Kidney capillary endothelial cell (primary cell): ENCODE measurements around the gene VPS4A.
A peak's percentile ranks its signal among the peaks of the same experiment; 100 is the strongest.
"Not testable (repeated sequence)": the region's sequence is repeated elsewhere in the genome, so short reads cannot be mapped to it uniquely, and the experiment has no call there.

Experiments used
- DNase-seq: peaks from one replicate; pipeline ENCODE4 v3.0.0-alpha.2; 2018; ENCODE audit warnings: low spot score

VPS4A gene

DNA sequence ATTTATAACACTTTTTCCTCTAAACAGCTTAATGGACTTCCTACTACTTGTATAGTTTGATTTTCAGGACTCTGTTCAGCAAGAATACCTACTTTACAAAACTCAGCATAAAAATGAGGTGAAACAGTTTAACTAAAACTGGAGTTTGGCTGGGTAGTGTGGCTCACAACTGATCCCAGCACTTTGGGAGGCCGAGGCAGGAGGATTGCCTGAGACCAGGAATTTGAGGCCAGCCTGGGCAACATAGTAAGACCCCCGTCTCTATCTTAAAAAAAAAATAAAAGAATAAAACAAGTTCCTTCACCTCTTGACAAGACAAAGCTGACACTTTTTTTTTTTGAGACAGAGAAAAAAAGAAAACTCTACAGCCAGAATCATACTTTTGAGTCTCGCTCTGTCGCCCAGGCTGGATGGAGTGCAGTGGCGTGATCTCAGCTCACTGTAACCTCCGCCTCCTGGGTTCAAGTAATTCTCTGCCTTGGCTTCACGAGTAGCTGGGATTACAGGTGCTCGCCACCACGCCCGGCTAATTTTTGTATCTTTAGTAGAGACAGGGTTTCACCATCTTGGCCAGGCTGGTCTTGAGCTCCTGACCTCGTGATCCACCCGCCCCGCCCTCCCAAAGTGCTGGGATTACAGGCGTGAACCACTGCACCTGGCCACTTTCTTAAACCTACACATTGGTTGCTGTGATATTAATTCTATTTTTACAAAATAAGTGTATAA lies 16.6 kb downstream of the VPS4A start:
- DNase-seq = no peak

DNA sequence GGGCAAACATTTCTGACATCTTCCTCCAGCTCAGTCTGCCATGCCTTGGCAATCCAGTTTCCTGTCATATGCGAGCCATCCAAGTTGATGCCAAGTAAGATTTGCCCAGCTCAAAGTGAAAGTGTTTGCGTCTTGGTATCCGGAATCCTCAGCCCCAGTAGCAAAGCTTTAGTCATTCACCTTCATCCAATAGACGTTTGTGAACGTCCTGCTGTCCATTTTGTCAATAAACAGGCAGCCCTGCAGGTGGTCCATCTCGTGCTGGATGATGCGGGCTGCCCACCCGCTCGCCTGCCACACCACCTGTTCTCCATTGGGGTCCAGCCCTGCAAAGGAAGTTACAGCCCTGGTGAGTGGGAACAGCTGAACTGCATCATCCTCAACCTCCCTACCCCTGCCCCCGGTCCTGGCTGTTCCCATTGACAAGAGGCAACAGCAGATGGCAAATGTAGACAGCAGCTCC lies 17.7 kb downstream of the VPS4A start:
- DNase-seq = no peak

- no peak for DNase-seq
These were observed 18.5 kb downstream of the VPS4A start for GRCh38 chr16:69329369-69330285.

DNA sequence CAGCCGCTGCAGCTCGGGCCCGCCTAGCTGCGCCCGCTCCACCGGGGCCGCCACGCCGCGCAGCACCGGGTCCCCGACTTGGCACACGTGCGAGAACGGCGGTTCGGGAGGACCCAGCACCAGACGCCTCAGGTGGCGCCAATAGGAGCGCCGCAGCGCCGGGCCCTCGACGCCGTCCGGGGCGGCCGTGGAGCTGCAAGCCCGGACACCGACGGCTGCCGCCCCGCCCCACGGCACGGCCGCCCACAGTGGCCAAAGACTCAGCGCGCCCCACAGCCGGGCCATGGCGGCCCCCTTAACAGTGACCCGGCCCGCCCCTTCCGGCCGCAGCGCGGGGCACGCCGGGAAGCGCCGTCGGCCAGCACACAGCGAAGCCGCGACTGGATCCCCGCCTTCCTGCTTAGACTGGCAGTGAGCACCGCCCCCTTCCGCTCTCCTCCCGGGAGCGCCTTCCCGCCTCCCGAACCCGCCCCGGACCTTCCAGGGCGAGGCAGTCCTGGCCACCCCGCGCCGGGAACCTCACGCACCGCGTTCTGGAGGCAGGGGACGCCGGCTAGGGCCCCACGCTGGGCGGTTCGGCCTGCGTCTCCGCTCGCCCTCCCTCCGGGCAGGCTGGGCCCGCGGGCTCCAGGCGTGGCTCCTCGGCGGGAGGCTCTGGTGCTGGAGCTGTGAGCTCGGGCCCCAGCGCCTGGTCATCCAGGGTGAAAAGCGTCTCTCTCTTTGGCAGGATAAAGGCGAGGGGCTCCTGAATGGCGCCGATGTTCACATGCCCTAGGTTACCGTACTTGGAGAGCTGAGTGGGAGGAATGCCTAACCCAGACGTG lies 19.3 kb downstream of the VPS4A start, which contains the start of gene PDF:
Gene PDF, minus strand, starts transcription at position 303 of the 824 bp plus-strand sequence. Its CDS starts 18 bp downstream, at position 285.
- DNase-seq = peak; percentile 90

GRCh38 chr16:69334696-69335095 lies 23.5 kb downstream of the VPS4A start:
- DNase-seq = no peak

- DNase-seq = no peak
These were observed 27.6 kb downstream of the VPS4A start for GRCh38 chr16:69338557-69339288.

DNA sequence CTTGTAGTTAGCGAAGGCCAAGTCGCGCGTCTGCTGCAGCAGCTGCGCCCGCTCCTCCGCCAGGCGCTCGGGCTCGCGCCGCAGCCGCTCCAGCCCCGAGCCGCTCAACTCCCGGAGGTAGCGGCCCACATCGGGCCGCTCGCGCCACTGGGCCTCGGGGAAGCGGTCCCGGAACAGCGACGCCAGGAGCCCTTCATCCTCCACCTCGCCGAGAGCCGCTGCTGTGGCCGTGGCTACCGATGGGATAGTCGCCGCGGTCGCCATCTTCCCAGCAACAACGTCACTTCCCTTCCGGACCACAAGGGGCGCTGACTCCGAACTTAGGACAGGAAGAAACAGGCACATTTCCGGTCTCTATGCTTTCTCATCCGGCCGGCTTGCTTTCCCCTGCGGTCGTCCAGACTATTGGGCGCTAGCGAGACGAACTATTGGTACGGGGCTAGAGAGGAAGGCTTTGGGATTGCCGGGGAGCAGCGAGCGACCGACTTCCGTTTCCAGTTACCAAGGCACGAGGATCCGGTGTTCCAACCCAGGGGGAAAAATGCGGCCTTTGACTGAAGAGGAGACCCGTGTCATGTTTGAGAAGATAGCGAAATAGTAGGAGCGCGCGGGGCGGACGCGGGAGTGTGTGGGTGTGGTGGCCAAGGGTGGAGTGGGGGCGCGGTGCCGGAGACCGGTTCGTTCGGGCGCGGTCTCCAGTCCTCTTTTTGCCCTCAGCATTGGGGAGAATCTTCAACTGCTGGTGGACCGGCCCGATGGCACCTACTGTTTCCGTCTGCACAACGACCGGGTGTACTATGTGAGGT lies 28.3 kb downstream of the VPS4A start, which contains the start of the genes COG8 and NIP7:
Gene COG8, minus strand, starts transcription at position 276 of the 806 bp plus-strand sequence. Its CDS starts 12 bp downstream, at position 264.
Gene NIP7, plus strand, starts transcription at position 484 of the 806 bp plus-strand sequence. Its CDS starts 58 bp downstream, at position 542.
- DNase-seq = peak; percentile 98

- DNase-seq = no peak
These were observed 29.0 kb downstream of the VPS4A start for GRCh38 chr16:69340095-69340644.

GRCh38 chr16:69344171-69344570 lies 33.0 kb downstream of the VPS4A start:
- DNase-seq = no peak

DNA sequence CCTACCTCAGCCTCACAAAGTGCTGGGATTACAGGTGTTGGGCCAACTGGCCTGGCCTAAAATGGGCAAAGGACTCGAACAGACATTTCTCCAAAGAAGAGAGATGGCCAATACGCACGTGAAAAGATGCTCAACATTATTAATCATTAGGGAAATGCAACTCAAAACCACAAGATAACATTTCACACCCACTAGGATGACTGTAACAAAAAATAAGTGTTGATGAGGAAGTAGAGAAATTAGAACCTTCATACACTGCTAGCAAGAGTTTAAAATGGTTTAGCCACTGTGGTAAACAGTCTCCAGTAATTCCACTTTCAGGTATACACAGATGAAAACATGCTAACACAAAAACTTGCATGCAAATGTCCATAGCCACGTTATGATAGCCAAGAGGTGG lies 34.8 kb downstream of the VPS4A start:
- DNase-seq = no peak

- DNase-seq = no peak
These were observed 35.5 kb downstream of the VPS4A start for GRCh38 chr16:69346683-69347082.

DNA sequence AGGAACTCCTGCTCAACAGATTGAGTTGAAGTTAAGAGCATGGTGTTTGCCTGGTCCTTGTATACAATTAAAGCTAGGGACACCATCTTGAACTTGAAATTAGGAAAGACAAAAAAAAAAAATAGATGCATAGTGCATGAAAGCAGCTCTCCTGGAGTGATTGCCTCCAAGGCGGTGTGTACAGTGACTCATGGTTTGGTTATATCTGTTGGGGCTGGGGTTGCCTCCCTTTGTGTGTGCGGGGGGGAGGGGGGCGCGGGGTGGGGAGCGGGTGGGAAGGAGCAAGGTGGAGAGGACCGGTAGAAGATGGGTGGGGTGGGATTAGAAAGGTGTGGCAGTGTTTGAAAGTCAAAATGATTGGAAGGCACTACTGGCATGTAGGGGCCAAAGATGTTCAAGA lies 37.1 kb downstream of the VPS4A start:
- no peak for DNase-seq

GRCh38 chr16:69349536-69349935 lies 38.4 kb downstream of the VPS4A start:
- no peak for DNase-seq

DNA sequence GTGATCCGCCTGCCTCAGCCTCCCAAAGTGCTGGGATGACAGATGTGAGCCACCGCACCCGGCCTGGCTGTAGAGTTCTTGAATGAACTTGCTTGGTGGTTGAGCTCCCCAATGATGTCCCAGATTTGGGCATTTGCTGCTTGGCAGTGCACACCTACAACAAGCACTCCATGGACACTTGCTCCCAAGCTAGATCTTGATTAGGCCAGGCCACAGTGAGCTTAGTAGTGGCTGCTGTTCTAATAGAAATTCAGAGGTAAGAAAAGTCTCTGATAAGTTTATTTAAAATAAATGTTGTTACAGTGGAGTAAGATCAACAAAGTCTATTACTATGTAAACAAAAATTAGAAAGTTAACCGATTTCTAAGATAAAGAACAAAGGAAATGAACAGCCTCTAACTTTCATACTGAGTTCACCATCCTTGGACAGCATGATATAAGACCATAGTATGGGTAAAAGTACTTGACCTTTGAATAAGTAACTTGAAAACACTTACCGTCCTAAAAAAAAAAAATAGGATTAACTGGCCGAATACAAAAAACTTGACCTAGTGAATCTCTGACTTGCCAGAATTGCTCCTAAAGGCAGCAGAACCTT lies 39.5 kb downstream of the VPS4A start:
- no peak for DNase-seq

DNA sequence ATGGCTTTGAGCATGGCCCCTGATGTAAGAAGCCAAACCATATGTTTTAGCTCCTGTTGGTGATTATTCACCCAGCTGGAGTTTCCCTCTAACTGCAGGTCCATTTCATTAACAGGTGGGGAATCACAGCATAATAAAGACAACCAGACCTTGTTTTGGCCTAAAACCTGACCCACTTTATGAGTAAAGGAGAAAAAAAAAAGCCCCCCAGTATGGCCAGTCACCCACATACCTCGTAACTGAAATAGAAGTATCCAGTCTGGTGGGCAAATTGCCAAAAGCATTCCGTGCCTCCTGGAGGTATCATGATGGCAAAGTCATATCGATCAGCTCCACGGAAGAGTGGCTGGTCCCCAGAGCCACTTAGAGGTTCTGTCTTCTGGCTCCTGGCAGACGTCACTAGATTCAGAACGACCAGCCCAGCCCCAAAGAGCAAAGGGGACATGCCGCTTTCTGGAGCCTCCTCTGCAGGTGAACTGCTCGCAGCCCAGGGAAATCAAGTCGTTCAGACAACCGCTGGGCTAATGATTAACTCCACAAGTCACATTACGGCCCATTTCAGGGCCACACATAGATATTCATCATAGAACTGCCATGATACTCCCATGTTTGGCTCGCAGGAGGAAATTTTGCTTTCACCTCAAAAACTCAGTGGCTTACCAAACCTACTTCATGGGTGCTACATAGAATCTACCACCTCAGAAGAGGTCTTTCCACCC lies 40.3 kb downstream of the VPS4A start, which contains the start of gene TMED6:
Gene TMED6, minus strand, starts transcription at position 478 of the 719 bp plus-strand sequence. Its CDS starts 33 bp downstream, at position 445.
- no peak for DNase-seq

GRCh38 chr16:69360070-69360469 lies 48.9 kb downstream of the VPS4A start:
- not testable (repeated sequence) for DNase-seq

- no peak for DNase-seq
These were observed 52.1 kb downstream of the VPS4A start for GRCh38 chr16:69363281-69363717.

DNA sequence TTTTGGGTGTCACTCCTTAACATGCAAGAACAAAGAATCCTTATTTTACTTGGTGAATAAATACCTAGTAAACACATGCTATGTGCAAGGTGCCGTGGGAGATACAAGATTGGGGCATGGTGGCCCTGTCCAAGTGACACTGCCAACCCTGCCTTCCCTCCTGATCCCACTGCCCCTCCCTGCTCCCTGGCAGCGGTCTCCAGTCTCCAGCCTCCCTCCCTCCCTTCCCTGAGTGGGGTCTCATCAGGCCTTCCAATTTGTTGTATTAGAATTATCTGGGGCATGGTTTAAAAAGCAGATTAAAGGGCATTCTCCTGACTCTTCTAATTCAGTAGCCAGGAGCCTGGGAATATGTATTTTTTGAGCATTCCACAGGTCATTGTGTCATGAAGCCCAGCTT lies 52.9 kb downstream of the VPS4A start:
- no peak for DNase-seq

- no peak for DNase-seq
These were observed 54.8 kb downstream of the VPS4A start for GRCh38 chr16:69365901-69366300.
